HG02763 (cell line): Measurements from ENCODE around the gene PROX1.

Experiments used
- ATAC-seq: cut with Tn5 transposase; IDR thresholded peaks from one replicate; pipeline ENCODE4 v1.9.1; 2021; ENCODE audit warnings: mild to moderate bottlenecking, moderate library complexity; ENCODE audit not compliant: unreplicated experiment

The PROX1 gene

DNA sequence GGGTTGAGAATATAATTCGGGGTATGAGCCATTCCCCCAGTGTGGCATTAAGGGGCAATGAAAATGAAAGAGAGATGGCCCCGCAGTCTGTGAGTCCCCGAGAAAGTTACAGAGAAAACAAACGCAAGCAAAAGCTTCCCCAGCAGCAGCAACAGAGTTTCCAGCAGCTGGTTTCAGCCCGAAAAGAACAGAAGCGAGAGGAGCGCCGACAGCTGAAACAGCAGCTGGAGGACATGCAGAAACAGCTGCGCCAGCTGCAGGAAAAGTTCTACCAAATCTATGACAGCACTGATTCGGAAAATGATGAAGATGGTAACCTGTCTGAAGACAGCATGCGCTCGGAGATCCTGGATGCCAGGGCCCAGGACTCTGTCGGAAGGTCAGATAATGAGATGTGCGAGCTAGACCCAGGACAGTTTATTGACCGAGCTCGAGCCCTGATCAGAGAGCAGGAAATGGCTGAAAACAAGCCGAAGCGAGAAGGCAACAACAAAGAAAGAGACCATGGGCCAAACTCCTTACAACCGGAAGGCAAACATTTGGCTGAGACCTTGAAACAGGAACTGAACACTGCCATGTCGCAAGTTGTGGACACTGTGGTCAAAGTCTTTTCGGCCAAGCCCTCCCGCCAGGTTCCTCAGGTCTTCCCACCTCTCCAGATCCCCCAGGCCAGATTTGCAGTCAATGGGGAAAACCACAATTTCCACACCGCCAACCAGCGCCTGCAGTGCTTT is 9.4 kb downstream of the PROX1 start:
- ATAC-seq: no peak

DNA sequence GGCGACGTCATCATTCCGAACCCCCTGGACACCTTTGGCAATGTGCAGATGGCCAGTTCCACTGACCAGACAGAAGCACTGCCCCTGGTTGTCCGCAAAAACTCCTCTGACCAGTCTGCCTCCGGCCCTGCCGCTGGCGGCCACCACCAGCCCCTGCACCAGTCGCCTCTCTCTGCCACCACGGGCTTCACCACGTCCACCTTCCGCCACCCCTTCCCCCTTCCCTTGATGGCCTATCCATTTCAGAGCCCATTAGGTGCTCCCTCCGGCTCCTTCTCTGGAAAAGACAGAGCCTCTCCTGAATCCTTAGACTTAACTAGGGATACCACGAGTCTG is 10.0 kb downstream of the PROX1 start:
- ATAC-seq: no peak

DNA sequence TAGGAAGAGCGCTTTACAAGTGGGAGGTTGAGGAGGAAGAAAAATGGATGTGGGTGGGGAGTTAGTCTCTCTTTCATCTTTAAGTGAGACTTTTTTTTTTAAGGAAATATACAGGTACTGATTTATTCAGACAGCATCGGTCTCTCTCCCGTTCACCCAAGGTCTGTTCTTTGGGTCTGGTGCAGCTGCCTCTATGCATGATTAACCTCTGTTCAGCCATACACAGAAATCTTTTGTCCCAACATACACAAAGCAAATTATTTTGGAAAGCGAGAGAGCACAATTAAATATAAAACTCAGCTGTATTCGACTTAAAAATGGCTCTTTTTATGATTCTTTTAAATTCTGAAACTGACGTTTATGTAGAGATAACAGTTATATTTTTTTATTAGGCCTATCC is 11.0 kb downstream of the PROX1 start:
- ATAC-seq: no peak

DNA sequence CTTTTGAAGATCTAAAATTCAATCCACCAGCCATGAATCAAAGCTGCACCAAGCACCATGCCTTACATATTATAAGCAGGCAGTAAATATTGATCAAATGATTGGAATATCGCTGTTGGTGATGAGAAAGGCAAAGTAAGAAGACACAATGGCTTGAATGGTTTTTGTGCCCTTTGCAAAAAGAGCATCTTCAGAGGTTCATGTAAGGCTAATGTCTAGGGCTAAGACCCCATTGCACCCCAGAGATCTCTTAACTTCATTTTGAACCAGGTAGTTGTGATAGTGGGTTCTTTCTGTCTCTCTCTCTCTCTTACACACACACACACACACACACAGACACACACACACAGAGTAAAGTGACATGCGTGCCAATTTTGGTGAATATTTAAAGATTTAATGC is 12.0 kb downstream of the PROX1 start:
- no peak for ATAC-seq

DNA sequence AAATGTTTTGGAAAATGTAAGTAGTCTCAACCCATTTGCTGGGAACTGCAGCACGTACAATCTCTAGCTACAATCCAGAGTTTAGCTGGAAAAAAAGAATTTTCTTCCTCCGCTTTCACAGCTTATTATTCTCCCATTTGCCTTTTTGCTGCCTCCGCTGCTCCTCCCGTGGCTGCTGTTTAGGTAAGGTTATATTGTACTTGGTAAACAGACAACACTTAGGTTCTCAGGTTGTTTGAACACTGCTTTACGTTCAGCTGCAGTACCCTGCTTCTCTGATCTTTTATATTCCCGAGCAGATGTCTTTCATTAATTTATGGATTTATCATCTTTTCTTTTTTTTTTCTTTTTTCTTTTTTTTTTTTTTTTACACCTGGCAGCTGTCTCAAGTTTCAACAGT is 14.3 kb downstream of the PROX1 start:
- ATAC-seq: no peak

DNA sequence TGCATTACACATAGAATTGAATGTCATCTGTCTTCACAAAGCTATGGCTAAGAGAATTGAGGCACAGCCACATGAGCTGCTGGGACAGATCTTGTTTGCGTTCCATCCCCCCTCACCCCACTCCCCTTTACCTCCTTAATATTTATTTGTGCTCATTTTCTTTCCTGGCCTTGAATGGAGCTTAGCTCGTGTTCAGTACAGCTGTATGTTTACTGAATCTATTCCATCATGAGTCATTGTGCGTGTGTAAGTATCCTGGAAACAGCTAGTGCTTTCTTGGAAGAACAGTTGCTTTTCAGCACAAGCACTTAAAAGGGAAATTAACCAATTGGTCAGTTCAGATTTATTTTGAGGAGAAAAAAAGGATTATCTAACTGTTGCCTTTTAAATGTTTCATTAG is 14.7 kb downstream of the PROX1 start:
- no peak for ATAC-seq

DNA sequence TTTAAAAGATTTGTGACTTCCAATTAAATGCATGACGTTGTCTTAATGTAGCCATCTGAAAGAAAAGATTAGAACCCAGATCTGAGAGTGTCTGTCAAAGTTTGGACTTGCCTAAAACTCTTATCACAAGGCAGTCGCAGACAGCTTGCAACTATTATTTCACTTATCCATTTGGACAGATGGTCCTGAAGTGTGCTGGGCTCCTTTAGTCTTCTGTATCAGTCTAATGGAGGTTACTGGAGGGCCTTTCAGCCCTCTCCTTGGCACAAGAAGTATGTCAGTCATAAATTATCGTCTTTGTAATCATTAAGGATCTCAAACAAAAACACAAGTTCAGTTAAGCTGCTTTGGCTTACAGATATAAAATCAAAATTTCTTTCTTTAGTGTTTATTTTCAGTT is 15.5 kb downstream of the PROX1 start:
- no peak for ATAC-seq

DNA sequence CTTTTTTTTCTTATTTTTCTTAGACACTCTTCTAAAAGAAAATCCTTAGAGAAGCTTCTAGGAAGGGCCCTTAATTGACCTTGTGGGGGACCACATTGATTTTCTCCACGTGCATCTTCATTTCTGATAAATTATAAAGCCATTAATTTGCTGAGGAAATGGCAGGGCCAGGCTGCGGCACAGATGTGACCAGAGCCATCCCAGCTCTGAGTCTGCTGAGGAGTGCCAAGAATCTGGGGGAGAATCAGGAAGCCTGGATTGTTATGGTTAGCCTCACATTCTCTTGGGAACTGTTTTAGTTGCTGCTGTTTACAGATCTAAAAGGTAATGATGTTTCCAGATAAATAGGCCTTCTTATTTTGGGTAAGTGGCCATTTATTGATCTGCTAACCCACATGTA is 16.2 kb downstream of the PROX1 start:
- no peak for ATAC-seq

DNA sequence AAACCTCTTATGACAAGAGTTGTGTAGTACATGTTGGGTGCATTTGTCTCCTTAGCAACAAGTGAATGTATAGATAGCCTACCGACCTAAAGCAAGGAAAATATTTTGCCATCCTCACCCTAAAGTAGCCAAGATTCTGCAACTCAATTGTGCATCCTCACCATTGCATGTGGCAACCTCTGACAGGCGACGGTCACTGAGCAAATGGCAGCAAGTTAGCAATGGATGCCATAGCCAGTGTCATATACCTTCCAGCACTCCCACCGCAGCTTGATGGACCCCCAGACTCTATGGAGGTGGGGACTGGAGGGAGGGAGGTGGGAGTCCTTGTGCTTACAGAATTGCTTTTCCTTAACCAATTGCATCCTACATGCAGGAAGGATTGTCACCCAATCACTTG is 17.0 kb downstream of the PROX1 start:
- ATAC-seq: no peak

DNA sequence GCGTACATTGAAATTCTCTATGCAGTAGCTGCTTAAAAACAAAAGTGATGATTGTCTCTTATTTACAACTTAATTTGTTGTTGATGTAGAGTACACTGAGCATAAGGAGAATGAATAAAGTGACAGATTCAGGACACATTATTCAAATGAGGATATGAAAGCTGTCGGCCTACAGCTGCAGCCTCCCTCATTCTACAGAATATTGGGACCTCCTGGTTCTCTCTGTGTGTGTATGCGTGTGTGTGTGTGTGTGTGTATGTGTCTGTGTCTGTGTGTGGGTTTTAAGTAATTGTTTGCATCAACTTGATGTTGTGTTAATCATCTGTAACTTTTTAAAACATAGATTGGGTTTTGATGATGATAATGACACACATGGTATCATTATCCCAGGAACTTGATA is 17.9 kb downstream of the PROX1 start:
- ATAC-seq: no peak

DNA sequence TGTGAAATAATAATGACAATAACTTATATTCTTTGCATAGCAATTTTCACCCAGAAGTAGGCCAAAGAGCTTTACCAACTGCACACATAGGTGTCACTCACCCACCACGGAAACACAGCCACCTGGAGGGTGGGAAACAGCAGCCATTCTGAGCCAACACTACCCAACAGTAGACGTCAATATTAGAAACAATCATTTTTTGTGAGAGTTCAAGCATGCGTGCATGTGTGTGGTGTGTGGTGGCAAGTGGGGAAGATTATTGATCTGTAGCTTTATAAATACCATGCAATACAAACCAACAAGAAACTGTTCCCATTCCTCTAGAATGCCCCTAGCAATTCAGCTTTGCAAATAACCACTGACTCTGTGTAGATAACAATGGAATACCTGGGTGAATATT is 19.1 kb downstream of the PROX1 start:
- ATAC-seq: no peak

DNA sequence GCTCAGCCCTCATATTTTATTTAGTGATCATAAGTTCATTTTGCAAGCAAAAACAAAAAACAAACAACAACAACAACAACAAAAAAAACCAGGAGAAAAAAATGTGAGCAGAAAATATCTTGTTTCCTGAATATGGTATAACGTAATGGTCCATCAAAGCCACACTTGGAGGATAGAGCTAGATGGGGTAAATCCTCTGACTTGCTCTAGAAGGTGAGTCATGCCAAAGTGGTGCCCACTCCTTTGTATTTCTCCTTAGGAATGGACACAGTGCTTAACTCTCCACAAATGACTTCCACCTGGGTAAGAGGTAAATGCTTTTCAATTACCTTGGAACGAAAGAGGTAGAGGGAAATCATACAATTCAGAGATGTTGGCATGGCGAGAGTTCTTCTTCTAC is 20.6 kb downstream of the PROX1 start:
- no peak for ATAC-seq

DNA sequence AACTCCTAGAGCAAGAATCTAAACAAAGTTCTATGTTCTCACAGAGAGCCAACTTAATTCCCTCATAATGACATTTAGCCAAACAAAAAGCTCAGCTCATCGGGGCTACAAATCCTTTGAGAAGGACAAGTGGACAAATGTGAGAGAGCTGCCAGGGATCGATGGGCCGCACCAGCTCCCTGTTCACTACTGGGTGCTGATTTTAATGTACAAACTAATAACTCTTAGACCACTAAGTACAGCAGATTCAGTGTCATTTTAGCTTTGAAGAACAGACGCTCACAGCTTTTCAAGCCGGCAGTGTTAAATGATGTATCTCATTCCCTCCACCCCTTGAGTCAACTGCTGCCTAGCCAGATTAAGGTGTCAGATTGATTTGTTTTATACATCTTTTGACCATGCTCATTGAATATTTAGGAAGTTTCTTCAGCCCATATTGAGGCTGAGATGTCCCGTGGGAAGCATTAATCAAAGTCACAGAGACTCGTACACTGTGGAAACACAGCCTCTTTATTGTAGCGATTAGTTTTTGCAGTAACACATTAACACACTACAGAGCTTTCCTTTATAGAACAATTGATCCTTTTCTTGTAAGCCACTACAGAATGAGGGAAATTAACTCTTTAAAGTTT is 21.1 kb downstream of the PROX1 start:
- no peak for ATAC-seq

DNA sequence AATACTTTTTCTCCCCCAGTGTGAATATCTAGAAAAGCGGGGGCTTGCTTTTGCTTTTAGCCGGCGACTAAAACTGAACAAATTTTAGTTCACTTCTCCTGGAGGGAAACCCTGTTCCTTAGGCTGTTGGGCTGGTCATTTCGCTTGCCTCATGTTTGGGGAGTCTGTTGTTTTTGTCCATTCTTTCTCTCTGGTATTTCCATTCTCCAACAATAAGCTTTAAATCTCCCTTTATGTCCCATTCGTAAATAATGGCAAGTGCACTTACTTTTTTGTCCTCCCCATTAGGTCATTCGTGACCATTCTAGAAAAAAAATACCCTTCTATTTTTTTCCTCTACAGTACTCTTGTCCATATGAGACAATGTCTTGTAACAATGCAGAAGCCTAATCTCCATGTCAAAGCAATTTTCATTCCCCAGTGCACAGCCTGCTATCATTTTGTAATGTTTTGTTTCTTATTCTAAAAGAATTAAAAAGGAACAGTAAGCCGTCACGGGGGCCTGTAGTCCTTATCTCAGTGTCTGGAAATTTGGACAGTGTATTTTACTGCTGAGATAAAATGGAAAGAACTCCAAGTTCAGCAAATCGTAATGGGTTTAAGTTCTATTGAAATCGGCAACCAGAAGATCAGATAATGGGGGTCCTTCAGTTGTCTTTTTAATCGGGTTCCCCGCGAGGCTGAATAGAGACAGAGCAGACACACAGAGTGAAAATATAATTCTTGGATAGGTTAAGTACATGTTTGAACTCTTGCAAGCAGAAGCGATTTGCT is 21.8 kb downstream of the PROX1 start:
- no peak for ATAC-seq

DNA sequence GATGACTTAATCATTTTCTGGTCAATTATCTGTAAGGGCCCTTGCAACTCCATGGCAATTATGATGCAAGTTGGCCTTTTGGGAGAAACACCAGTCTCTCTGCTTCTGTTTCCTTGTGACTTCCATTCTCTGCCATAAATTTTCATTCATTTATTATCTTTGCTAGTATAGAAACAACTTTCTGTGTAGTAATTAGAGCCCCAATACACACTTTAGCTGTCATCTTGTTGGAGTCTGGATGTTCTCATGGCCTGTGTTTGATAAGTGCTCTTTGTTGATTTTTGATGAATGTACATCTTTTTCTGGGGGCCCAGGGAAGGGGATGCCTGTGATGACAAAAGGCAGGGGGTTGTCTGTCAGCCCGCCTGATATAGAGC is 22.4 kb downstream of the PROX1 start:
- ATAC-seq: no peak

DNA sequence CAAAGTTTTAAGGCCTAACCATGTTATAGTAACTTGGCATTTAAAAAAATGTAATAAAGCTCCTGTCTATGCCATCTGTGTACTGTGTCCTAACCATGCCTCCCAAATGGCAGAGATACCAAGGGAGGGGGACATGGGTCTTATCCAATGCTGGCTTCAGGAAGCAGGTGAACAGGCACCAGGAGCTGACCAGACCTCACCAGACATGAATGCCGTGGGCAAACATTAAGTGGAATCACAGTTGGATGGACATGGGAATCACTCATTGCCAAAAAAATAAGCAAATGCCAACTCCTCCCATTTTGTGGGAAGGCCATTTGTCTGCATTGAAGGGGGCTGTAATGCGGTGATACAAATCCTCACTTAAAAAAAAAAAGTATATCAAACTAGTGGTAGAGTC is 22.9 kb downstream of the PROX1 start:
- no peak for ATAC-seq

DNA sequence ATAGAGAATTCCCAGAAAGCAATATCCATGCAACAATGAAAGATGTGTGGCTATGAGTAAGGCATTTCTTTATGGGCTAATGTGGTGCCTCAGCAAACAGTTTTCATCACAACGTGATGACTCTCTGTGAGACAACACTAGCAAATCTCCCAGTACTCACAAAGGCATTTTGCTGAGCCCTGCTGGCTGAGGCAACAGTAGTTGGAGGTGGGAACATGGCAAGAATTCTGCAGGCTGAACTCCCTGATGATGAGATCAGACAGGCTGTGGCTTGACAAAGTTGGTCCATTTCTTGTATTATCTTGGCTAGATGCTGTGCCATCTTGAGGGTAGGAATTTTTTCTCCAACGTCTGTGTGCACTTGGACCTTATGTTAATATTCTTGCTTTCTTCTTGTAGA is 24.6 kb downstream of the PROX1 start:
- no peak for ATAC-seq

DNA sequence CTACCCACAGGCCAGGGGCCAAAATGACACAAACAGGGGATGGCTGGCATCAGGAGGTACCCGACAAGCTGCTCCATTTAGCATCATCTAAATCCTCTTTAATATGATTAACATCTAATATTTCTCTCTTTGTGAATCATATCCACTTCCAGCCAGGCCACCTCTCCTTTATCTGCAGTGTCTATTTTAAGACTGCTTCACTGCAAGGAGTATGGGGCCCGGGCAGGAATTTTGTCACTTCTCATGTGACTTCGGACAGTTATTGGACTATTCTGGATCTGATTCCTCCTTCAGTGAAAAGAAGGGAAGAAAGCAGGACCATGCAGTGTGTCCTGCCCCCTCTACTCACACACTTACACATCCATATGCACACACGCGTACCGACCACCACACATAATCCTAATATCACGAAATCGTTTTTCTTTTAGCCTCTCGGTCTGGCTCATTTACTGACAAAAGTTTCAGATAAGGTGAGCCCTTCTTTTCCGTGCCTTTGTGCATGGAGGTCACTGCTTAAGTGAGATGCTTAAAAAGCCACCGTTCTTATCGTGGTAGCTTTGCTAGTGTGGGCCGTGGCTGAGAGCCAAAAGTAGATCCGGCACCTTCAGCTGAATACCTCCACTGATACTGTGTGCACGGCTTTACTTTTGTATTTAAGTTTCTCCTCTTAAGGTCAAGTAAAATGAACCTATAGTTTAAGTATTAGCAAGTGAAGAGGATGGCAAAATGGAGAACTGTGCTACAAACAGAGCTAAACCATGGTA is 26.0 kb downstream of the PROX1 start:
- no peak for ATAC-seq

DNA sequence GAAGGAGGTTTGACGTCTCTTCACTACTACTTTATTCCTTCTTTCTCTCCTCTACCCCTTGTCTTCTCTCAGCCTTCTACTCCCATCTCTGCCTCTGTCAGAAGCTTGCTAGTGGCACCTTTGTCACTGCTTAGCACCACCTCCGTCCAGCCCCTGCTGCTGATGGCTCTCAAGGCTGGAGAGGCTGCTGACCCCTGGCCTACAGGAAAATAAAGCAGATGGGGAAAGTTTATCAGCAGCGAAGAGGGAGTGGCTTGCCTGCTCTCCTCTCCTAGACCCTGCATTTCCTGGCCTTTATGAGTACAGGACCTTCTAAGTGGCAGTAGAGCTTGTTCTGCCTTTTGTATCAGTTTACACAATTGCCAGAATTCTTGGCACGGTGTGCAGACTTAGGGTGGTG is 27.0 kb downstream of the PROX1 start:
- ATAC-seq: no peak

DNA sequence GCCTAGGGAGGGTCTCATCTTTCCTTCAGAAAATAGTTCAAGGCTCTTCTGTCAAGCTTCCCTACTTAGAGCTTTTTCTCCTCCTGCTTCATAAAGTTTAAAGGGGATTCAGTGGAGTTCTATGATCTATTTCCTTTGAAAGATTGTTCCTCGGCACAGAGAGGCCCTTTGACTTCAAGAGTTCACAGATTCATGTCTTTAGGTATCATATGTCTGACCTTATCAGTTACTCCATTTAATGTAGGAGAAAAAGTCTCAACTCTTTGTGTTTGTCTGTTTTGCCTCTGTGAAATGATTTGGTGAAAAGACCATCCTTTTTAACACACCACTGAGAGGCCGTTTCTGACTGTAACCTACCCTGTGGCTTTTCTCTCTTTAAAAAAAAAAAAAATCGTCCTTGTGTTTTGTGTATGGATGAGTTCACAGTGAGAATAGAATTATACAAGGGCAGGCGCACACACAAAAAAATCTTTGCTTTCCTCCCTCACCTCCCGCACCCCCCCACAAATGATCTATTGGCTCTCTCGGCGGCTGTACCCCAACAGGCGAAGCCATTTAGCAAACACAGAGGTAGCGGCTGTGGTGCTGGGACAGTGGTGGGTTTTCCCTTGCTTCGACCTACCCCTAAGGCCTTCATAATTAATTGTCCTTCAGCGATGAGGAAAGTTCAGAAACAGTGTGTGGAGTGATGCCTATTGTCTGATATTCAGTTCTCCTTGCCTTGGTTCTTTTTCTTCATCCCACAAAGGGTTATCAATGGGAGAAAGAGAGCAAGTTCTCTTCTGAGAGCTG is 29.6 kb downstream of the PROX1 start:
- ATAC-seq: no peak
